Endothelial cell (in vitro differentiated cells): ENCODE measurements around the gene IL23A. TPM values are rescaled to one million over a fixed set of nuclear protein-coding genes. Genes with fewer than 3 reads are reported as not detected.

ENCODE experiments used
- DNase-seq: peaks from one replicate; pipeline ENCODE4 v3.0.0; 2021; ENCODE audit warnings: low spot score
- H3K27ac Mint-ChIP-seq: one replicate; pipeline ENCODE4 v1.8.0; 2021; ENCODE audit warnings: mixed read lengths, inconsistent platforms; ENCODE audit not compliant: unreplicated experiment
- H3K27me3 Mint-ChIP-seq: one replicate; pipeline ENCODE4 v1.8.0; 2021; ENCODE audit warnings: mild to moderate bottlenecking, moderate library complexity, mixed read lengths, inconsistent platforms; ENCODE audit not compliant: unreplicated experiment
- H3K36me3 Mint-ChIP-seq: one replicate; pipeline ENCODE4 v1.8.0; 2021; ENCODE audit warnings: mild to moderate bottlenecking, low read depth, mixed read lengths, inconsistent platforms; ENCODE audit not compliant: unreplicated experiment
- H3K4me1 Mint-ChIP-seq: one replicate; pipeline ENCODE4 v1.8.0; 2021; ENCODE audit warnings: mild to moderate bottlenecking, mixed read lengths, inconsistent platforms; ENCODE audit not compliant: unreplicated experiment
- H3K4me3 Mint-ChIP-seq: one replicate; pipeline ENCODE4 v1.8.0; 2021; ENCODE audit warnings: mild to moderate bottlenecking, mixed read lengths, inconsistent platforms; ENCODE audit not compliant: unreplicated experiment
- H3K9me3 Mint-ChIP-seq: one replicate; pipeline ENCODE4 v1.8.0; 2021; ENCODE audit warnings: mixed read lengths, inconsistent platforms; ENCODE audit not compliant: unreplicated experiment
- CTCF ChIP-seq: fragments of 200-600 bp; sonication (generic); IDR thresholded peaks from one replicate; pipeline ENCODE4 v1.5.0; 2021; ENCODE audit warnings: antibody characterized with exemption; ENCODE audit not compliant: unreplicated experiment
- total RNA-seq: library from RNA; stranded (reverse); fragmentation: NEBNext Ultra II Directional; extraction: Animal tissue kit (Norgen Biotek cat#: 25700); gene quantifications from one replicate; pipeline ENCODE4 v1.2.1, GENCODE V29; 2021; ENCODE audit not compliant: unreplicated experiment

IL23A gene
- total RNA-seq, 1 donor from 2014 or later = 0.80 TPM

DNA sequence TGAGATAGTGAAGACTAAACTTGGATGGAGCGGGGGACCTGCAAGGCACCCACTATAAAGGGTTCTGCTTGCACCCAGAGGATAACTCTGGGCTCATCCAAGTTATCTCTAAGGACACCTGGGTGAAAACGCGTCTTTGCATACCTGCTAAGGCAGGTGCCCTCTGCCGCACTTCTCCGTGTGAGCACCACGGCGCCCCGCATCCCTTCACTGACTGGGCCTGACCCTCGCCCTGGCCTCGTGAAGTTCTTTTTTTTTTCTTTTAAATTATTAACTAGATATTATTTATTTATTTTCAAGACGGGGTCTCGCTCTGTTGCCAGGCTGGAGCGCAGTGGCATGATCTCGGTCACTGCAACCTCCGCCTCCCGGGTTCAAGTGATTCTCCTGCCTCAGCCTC, 43.9 kb downstream of the IL23A start:
- Mint-ChIP-seq H3K36me3 (no peaks in the 10 kb centered on the region), H3K27me3 (peaks cover 2% of the 10 kb centered on the region), H3K27ac (no peak overlapping the region), H3K9me3 (no peaks in the 10 kb centered on the region), H3K4me1 (peaks cover 2% of the 10 kb centered on the region), H3K4me3 (no peak overlapping the region)
- DNase-seq = no peak
- no peak for TF ChIP-seq CTCF

- no peak overlapping the region for H3K4me3 Mint-ChIP-seq
- H3K27me3 Mint-ChIP-seq = no peaks in the 10 kb centered on the region
- H3K36me3 Mint-ChIP-seq = no peaks in the 10 kb centered on the region
- TF ChIP-seq CTCF = no peak
- no peaks in the 10 kb centered on the region for H3K9me3 Mint-ChIP-seq
- H3K4me1 Mint-ChIP-seq = no peaks in the 10 kb centered on the region
- no peak overlapping the region for H3K27ac Mint-ChIP-seq
- no peak for DNase-seq
Observed at GRCh38 chr12:56385873-56386272, 47.2 kb downstream of the IL23A start.

DNA sequence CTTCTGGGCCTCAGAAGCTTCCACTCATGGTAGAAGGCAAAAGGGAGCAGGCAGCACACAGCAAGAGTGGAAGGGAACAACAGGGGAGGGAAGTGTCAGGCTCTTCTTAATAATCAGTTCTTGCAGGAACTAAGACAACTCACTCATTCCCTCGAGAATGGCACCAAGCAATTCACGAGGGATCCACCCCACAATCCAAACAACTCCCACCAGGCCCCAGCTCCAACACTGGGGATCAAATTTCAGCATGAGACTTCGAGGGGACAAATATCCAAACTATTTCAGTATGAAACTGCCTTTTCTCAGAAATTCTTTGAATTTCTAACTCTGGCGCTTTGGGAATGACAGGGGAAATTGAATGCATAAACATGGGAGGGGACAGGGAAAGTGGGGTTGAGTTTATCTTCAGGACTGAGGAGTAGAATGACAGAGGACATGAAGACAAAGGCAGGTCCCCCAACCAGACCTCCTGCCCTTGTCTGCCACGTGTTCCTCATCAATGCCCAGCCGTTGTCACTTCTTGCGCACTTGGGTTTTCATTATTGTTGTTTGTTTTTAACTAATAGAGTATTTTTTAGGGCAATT, 48.6 kb downstream of the IL23A start:
- H3K4me3 Mint-ChIP-seq = no peak overlapping the region
- no peaks in the 10 kb centered on the region for H3K4me1 Mint-ChIP-seq
- no peak overlapping the region for H3K27ac Mint-ChIP-seq
- no peaks in the 10 kb centered on the region for H3K36me3 Mint-ChIP-seq
- no peak for DNase-seq
- no peaks in the 10 kb centered on the region for H3K27me3 Mint-ChIP-seq
- no peak for TF ChIP-seq CTCF
- no peaks in the 10 kb centered on the region for H3K9me3 Mint-ChIP-seq

DNA sequence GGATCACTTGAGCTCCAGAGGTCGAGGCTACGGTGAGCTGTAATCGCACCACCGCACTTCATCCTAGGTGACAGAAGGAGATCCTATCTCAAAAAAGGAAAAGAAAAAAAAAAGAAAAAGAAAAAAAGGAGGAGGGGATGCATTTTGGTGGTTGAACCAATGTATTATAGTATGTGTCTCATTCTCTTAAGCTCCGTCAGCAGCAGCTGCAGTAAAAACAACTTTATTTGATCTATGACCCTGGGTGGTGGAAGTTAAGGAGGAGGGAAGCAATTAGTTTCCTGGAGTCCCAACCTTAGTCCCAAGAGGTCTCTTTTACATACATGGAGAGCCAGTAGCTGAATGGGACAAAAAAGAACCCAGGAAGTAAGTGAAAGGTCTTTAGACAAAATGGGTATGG, 50.7 kb downstream of the IL23A start:
- H3K27ac Mint-ChIP-seq = no peak overlapping the region
- no peaks in the 10 kb centered on the region for H3K27me3 Mint-ChIP-seq
- no peaks in the 10 kb centered on the region for H3K9me3 Mint-ChIP-seq
- no peak for DNase-seq
- H3K4me1 Mint-ChIP-seq = no peaks in the 10 kb centered on the region
- no peak for TF ChIP-seq CTCF
- no peaks in the 10 kb centered on the region for H3K36me3 Mint-ChIP-seq
- no peak overlapping the region for H3K4me3 Mint-ChIP-seq

Other genes starting within 250 kb of the IL23A start
- 84.3 TPM for gene PA2G4, start 234.3 kb upstream of the IL23A start, total RNA-seq
- 3,242 TPM for gene RPL41, start 222.3 kb upstream of the IL23A start, total RNA-seq
- gene ZC3H10, start 220.6 kb upstream of the IL23A start, total RNA-seq = 10.4 TPM
- gene ESYT1, start 210.6 kb upstream of the IL23A start, total RNA-seq = 302 TPM
- 170 TPM for gene MYL6B, start 186.3 kb upstream of the IL23A start, total RNA-seq
- 2,481 TPM for gene MYL6, start 180.5 kb upstream of the IL23A start, total RNA-seq
- gene SMARCC2, start 149.4 kb upstream of the IL23A start, total RNA-seq = 105 TPM
- 55.5 TPM for gene RNF41, start 117.0 kb upstream of the IL23A start, total RNA-seq
- 19.8 TPM for gene NABP2, start 114.5 kb upstream of the IL23A start, total RNA-seq
- not detected for gene SLC39A5, start 108.8 kb upstream of the IL23A start, total RNA-seq
- gene ANKRD52, start 80.5 kb upstream of the IL23A start, total RNA-seq = 48.5 TPM
- gene COQ10A, start 71.9 kb upstream of the IL23A start, total RNA-seq = 20.3 TPM
- gene CS, start 38.6 kb upstream of the IL23A start, total RNA-seq = 187 TPM
- 203 TPM for gene CNPY2, start 22.9 kb upstream of the IL23A start, total RNA-seq
- 55.7 TPM for gene PAN2, start 4.9 kb upstream of the IL23A start, total RNA-seq
- gene STAT2, start 21.2 kb downstream of the IL23A start, total RNA-seq = 97.3 TPM
- gene APOF, start 24.0 kb downstream of the IL23A start, total RNA-seq = not detected
- gene TIMELESS, start 110.5 kb downstream of the IL23A start, total RNA-seq = 34.2 TPM
- 0.10 TPM for gene MIP, start 115.8 kb downstream of the IL23A start, total RNA-seq
- gene SPRYD4, start 129.7 kb downstream of the IL23A start, total RNA-seq = 2.0 TPM
- 0.21 TPM for gene GLS2, start 149.3 kb downstream of the IL23A start, total RNA-seq
- 122 TPM for gene RBMS2, start 182.9 kb downstream of the IL23A start, total RNA-seq